Uterus (tissue), 4 donors: Measurements from ENCODE around the gene ITCH. TPM values are rescaled to one million over a fixed set of nuclear protein-coding genes. Genes with fewer than 3 reads are reported as not detected.

Source experiments
- DNase-seq, 2 donors: peaks; one replicate each; pipeline ENCODE4 v3.0.0-alpha.2; 2019 to 2020
- H3K27ac ChIP-seq, 2 donors: fragments of 200-600 bp; sonication (generic); 1 replicate in 1 of 2; 2 replicates in 1 of 2; pipeline ENCODE4 v1.5.1; 2016 to 2018
- H3K27me3 ChIP-seq, 2 donors: fragments of 200-600 bp; sonication (generic); one replicate each; pipeline ENCODE4 v1.5.1; 2018 to 2019; ENCODE audit warnings: control low read depth in 1 of 2
- H3K36me3 ChIP-seq, 2 donors: fragments of 200-600 bp; sonication (generic); one replicate each; pipeline ENCODE4 v1.5.1; 2019; ENCODE audit warnings: control low read depth in 1 of 2
- H3K4me1 ChIP-seq, 2 donors: fragments of 200-600 bp; sonication (generic); one replicate each; pipeline ENCODE4 v1.5.1; 2018 to 2019; ENCODE audit warnings: control low read depth in 1 of 2
- H3K4me3 ChIP-seq, 2 donors: fragments of 200-600 bp; sonication (generic); 1 replicate in 1 of 2; 2 replicates in 1 of 2; pipeline ENCODE4 v1.5.1; 2018 to 2019; ENCODE audit warnings: mild to moderate bottlenecking in 1 of 2
- H3K9me3 ChIP-seq, 2 donors: fragments of 200-600 bp; sonication (generic); one replicate each; pipeline ENCODE4 v1.5.1; 2019; ENCODE audit warnings: control low read depth in 1 of 2
- CTCF ChIP-seq, 4 experiments: fragments of 200-600 bp in 2 of 4; fragments of 450-650 bp in 2 of 4; sonication (generic) in 2 of 4; IDR thresholded peaks; one replicate each; pipeline ENCODE4 v1.5.1; 2016 to 2019; ENCODE audit warnings: antibody characterized with exemption in 4 of 4, mild to moderate bottlenecking in 2 of 4, moderate library complexity in 1 of 4
- POLR2A ChIP-seq, 2 donors: fragments of 450-650 bp; IDR thresholded peaks; one replicate each; pipeline ENCODE4 v1.6.1; 2016; ENCODE audit warnings: antibody characterized with exemption in 2 of 2, mild to moderate bottlenecking in 1 of 2, moderate library complexity in 1 of 2
- intact Hi-C: fragments of 100-400 bp; cut with DNase I; formaldehyde crosslinking; loops from one replicate; pipeline ENCODE4 v1.15.1; 2023; ENCODE audit warnings: low total_unique reads
- total RNA-seq, 4 donors: library from RNA; depleted of rRNA in 3 of 4; stranded (reverse); fragments of >200 nt in 3 of 4; gene quantifications; one replicate each; pipeline versions ENCODE4 v1.1.0 to v1.2.4, GENCODE V29; 2014 to 2023
- donor health status: DM: yes; HTN: yes; CAD: no.

The ITCH gene
- total RNA-seq, 4 donors from 2014 or later, result 35.6 to 97.9 (median 65.4) TPM

GRCh38 chr20:34541264-34541901, 178.3 kb downstream of the ITCH start:
- TF ChIP-seq POLR2A (IDR thresholded peaks at IDR 0.05) (no peak), CTCF (IDR thresholded peaks at IDR 0.05) (no peak)
- intact Hi-C loops, result no loop called here
- H3K27ac ChIP-seq, result no peak overlapping the region
- no peaks in the 10 kb centered on the region for H3K9me3 ChIP-seq
- no peaks in the 10 kb centered on the region for H3K27me3 ChIP-seq
- no peaks in the 10 kb centered on the region for H3K36me3 ChIP-seq
- no peaks in the 10 kb centered on the region for H3K4me1 ChIP-seq
- H3K4me3 ChIP-seq, result no peak overlapping the region
- DNase-seq, result no peak

- no peaks in the 10 kb centered on the region for H3K4me1 ChIP-seq
- TF ChIP-seq CTCF (IDR thresholded peaks at IDR 0.05) (no peak), POLR2A (IDR thresholded peaks at IDR 0.05) (no peak)
- intact Hi-C loops, result no loop called here
- H3K9me3 ChIP-seq, result no peaks in the 10 kb centered on the region
- H3K27me3 ChIP-seq, result no peaks in the 10 kb centered on the region
- H3K4me3 ChIP-seq, result no peak overlapping the region
- no peaks in the 10 kb centered on the region for H3K36me3 ChIP-seq
- no peak overlapping the region for H3K27ac ChIP-seq
- DNase-seq, result no peak
Measured at GRCh38 chr20:34541917-34542316, 178.8 kb downstream of the ITCH start.

- Histone ChIP-seq H3K4me3 (no peak overlapping the region), H3K27ac (no peak overlapping the region), H3K9me3 (no peaks in the 10 kb centered on the region), H3K36me3 (no peaks in the 10 kb centered on the region), H3K4me1 (no peaks in the 10 kb centered on the region), H3K27me3 (no peaks in the 10 kb centered on the region)
- TF ChIP-seq CTCF (IDR thresholded peaks at IDR 0.05), result no peak
- TF ChIP-seq POLR2A (IDR thresholded peaks at IDR 0.05), result no peak
- intact Hi-C loops, result no loop called here
- no peak for DNase-seq
Measured at GRCh38 chr20:34542439-34542838, 179.4 kb downstream of the ITCH start.

- Histone ChIP-seq H3K27me3 (no peaks in the 10 kb centered on the region), H3K27ac (no peak overlapping the region), H3K4me3 (no peak overlapping the region), H3K36me3 (no peaks in the 10 kb centered on the region), H3K9me3 (no peaks in the 10 kb centered on the region), H3K4me1 (no peaks in the 10 kb centered on the region)
- no peak for DNase-seq
- intact Hi-C loops, result no loop called here
- TF ChIP-seq POLR2A (IDR thresholded peaks at IDR 0.05), result no peak
- no peak for TF ChIP-seq CTCF (IDR thresholded peaks at IDR 0.05)
Measured at GRCh38 chr20:34543463-34544056, 180.5 kb downstream of the ITCH start.

- no peak overlapping the region for H3K4me3 ChIP-seq
- DNase-seq, result no peak
- intact Hi-C loops, result no loop called here
Measured at GRCh38 chr20:34544109-34544796, 181.2 kb downstream of the ITCH start.

More at GRCh38 chr20:34544109-34544796, 181.2 kb downstream of the ITCH start:
- no peaks in the 10 kb centered on the region for H3K27me3 ChIP-seq
- no peaks in the 10 kb centered on the region for H3K4me1 ChIP-seq
- H3K36me3 ChIP-seq, result no peaks in the 10 kb centered on the region
- TF ChIP-seq POLR2A (IDR thresholded peaks at IDR 0.05), result no peak
- no peak for TF ChIP-seq CTCF (IDR thresholded peaks at IDR 0.05)
- no peaks in the 10 kb centered on the region for H3K9me3 ChIP-seq
- H3K27ac ChIP-seq, result no peak overlapping the region
